NCI-H146 treated with DMSO at 0.1 percent for 48 hours (cell line): ENCODE measurements around the gene PVALB.

Source experiments
- DNase-seq: peaks from one replicate; lab custom pipeline; 2025; ENCODE audit not compliant: unreplicated experiment; lab: John Stamatoyannopoulos, UW

PVALB gene

GRCh38 chr22:36775586-36775963 lies 41.3 kb downstream of the PVALB start:
- DNase-seq: no peak

- DNase-seq: no peak
Measured at GRCh38 chr22:36773935-36774334, 42.9 kb downstream of the PVALB start.

GRCh38 chr22:36772451-36772850 lies 44.4 kb downstream of the PVALB start:
- no peak for DNase-seq

- DNase-seq: no peak
Measured at GRCh38 chr22:36771356-36772063, 45.3 kb downstream of the PVALB start.

- no peak for DNase-seq
Measured at GRCh38 chr22:36770513-36771231, 46.2 kb downstream of the PVALB start.

- no peak for DNase-seq
Measured at GRCh38 chr22:36769541-36770512, 47.0 kb downstream of the PVALB start.

- no peak for DNase-seq
Measured at GRCh38 chr22:36768616-36769015, 48.2 kb downstream of the PVALB start.

- no peak for DNase-seq
Measured at GRCh38 chr22:36768141-36768540, 48.7 kb downstream of the PVALB start.

GRCh38 chr22:36767035-36767775 lies 49.6 kb downstream of the PVALB start:
- DNase-seq: no peak

GRCh38 chr22:36765943-36766450 lies 50.8 kb downstream of the PVALB start:
- DNase-seq: no peak

- DNase-seq: no peak
Measured at GRCh38 chr22:36765131-36765942, 51.5 kb downstream of the PVALB start.

GRCh38 chr22:36764641-36765040 lies 52.2 kb downstream of the PVALB start:
- no peak for DNase-seq

GRCh38 chr22:36764060-36764459 lies 52.8 kb downstream of the PVALB start:
- no peak for DNase-seq

- DNase-seq: no peak
Measured at GRCh38 chr22:36763576-36763975, 53.3 kb downstream of the PVALB start.

GRCh38 chr22:36762687-36763260 lies 54.1 kb downstream of the PVALB start:
- DNase-seq: no peak

GRCh38 chr22:36761553-36762240 lies 55.1 kb downstream of the PVALB start:
- no peak for DNase-seq

- no peak for DNase-seq
Measured at GRCh38 chr22:36760786-36761185, 56.0 kb downstream of the PVALB start.

GRCh38 chr22:36759481-36760159 lies 57.2 kb downstream of the PVALB start:
- DNase-seq: no peak
